HepG2 (cell line): ENCODE measurements around the gene GLDN. TPM values are rescaled to one million over a fixed set of nuclear protein-coding genes. Genes with fewer than 3 reads are reported as not detected.

Source experiments
- HMG20A ChIP-seq: IDR thresholded peaks from 2 replicates; pipeline ENCODE4 v1.6.1; 2016; ENCODE audit warnings: borderline replicate concordance
- ZNF350 ChIP-seq: sonication (generic); formaldehyde crosslinking; IDR thresholded peaks from 2 replicates; pipeline ENCODE4 v1.4.0; 2020; ENCODE audit warnings: mild to moderate bottlenecking, low read depth, missing genetic modification reagents, borderline replicate concordance
- polyA plus RNA-seq, 8 experiments: library from polyadenylated mRNA; depleted of rRNA in 3 of 8; stranded (reverse) in 7 of 8; unstranded in 1 of 8; fragments of >200 nt; fragmentation: Illumina TruSeq in 4 of 8; extraction: Trizol in 4 of 8; gene quantifications; 2 replicates each; pipeline versions ENCODE4 v1.2.1 to v1.2.3, GENCODE V29; 2011 to 2016; ENCODE audit warnings: low read depth in 4 of 8, missing spikeins in 1 of 8, mixed read lengths in 1 of 8; ENCODE audit not compliant: insufficient read depth in 1 of 8
- total RNA-seq, 5 experiments: library from RNA; depleted of rRNA; stranded (reverse); fragments of >200 nt; fragmentation: Illumina TruSeq; extraction: Trizol; gene quantifications; 2 replicates each; pipeline ENCODE4 v1.2.3, GENCODE V29; 2016; ENCODE audit warnings: low read depth in 1 of 5
- TF ChIP-seq, protein P1 (sequence below): sonication (generic); formaldehyde crosslinking; IDR thresholded peaks from 2 replicates; pipeline ENCODE4 v1.8.1; 2022; ENCODE audit warnings: low read depth, mild to moderate bottlenecking, missing genetic modification reagents
- TF ChIP-seq, protein P2 (sequence below): sonication (generic); formaldehyde crosslinking; IDR thresholded peaks from 2 replicates; pipeline ENCODE4 v1.5.1; 2020; ENCODE audit warnings: mild to moderate bottlenecking, missing genetic modification reagents, borderline replicate concordance
- TF ChIP-seq, protein P3 (sequence below): sonication (generic); formaldehyde crosslinking; IDR thresholded peaks from 2 replicates; pipeline ENCODE4 v1.4.0; 2020; ENCODE audit warnings: missing genetic modification reagents

Gene GLDN
- total and polyA plus RNA-seq, 2 of the 13 experiments (the other 11 are each of a cell fraction or from before 2014, with no cell fraction given): 0.86 to 1.0 TPM

DNA sequence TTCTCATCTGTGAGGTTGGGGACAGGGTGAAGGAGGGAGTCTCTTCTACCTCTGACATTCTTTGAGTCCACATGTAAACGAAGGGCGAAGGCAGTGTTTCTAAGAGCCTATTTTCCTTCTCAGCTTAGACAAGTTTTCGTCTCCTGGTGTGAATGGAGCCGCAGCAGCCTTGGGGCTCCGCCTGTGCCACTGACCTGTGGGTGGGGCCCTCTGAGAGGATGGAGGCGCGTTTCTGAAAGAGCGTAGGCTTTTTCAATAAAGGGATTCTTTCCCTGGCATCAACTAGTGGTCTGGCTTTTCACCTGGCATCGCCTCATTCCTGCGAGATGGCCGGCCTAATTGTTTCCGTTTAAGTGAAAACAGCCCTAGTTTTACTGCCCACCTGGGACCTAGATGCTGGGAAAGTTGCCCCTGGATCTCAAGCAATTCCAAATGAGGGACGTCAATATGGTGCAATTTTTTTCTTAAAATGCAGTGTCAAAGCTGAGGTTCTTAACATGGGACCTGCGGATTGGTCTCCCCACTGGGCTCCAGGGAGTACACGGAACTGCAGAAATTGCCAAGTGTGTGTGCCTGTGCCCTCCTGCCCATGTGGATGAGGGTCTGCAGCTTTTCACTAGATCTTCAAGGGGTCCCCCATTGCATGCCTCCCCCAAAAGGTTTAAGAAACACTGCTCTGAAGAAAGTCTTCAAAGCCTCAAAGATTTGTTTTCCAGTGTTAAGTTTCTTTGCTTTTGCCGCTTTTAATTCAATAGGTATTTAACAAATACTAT, 958 bp downstream of the GLDN start (continued):
- TF ChIP-seq, protein P1, sequence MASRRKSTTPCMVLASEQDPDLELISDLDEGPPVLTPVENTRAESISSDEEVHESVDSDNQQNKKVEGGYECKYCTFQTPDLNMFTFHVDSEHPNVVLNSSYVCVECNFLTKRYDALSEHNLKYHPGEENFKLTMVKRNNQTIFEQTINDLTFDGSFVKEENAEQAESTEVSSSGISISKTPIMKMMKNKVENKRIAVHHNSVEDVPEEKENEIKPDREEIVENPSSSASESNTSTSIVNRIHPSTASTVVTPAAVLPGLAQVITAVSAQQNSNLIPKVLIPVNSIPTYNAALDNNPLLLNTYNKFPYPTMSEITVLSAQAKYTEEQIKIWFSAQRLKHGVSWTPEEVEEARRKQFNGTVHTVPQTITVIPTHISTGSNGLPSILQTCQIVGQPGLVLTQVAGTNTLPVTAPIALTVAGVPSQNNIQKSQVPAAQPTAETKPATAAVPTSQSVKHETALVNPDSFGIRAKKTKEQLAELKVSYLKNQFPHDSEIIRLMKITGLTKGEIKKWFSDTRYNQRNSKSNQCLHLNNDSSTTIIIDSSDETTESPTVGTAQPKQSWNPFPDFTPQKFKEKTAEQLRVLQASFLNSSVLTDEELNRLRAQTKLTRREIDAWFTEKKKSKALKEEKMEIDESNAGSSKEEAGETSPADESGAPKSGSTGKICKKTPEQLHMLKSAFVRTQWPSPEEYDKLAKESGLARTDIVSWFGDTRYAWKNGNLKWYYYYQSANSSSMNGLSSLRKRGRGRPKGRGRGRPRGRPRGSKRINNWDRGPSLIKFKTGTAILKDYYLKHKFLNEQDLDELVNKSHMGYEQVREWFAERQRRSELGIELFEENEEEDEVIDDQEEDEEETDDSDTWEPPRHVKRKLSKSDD (CRISPR knock-in tag): no peak
- TF ChIP-seq, protein P2, sequence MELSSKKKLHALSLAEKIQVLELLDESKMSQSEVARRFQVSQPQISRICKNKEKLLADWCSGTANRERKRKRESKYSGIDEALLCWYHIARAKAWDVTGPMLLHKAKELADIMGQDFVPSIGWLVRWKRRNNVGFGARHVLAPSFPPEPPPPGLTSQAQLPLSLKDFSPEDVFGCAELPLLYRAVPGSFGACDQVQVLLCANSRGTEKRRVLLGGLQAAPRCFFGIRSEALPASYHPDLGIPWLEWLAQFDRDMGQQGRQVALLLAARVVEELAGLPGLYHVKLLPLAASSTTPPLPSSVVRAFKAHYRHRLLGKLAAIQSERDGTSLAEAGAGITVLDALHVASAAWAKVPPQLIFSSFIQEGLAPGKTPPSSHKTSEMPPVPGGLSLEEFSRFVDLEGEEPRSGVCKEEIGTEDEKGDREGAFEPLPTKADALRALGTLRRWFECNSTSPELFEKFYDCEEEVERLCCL: no peak
- TF ChIP-seq, protein P3, sequence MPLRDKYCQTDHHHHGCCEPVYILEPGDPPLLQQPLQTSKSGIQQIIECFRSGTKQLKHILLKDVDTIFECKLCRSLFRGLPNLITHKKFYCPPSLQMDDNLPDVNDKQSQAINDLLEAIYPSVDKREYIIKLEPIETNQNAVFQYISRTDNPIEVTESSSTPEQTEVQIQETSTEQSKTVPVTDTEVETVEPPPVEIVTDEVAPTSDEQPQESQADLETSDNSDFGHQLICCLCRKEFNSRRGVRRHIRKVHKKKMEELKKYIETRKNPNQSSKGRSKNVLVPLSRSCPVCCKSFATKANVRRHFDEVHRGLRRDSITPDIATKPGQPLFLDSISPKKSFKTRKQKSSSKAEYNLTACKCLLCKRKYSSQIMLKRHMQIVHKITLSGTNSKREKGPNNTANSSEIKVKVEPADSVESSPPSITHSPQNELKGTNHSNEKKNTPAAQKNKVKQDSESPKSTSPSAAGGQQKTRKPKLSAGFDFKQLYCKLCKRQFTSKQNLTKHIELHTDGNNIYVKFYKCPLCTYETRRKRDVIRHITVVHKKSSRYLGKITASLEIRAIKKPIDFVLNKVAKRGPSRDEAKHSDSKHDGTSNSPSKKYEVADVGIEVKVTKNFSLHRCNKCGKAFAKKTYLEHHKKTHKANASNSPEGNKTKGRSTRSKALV (CRISPR knock-in tag): no peak
- no peak for TF ChIP-seq ZNF350 (CRISPR knock-in tag)
- no peak for TF ChIP-seq HMG20A
